GM12878 (cell line): Measurements from ENCODE around the gene HSF4. TPM values are rescaled to one million over a fixed set of nuclear protein-coding genes. Genes with fewer than 3 reads are reported as not detected.

ENCODE experiments used
- ATAC-seq: fragments of 200-7000 bp; cut with Tn5 transposase; 3 replicates; pipeline ENCODE4 v1.9.1; 2020; ENCODE audit warnings: mild to moderate bottlenecking, moderate library complexity
- BruUV-seq: library from RNA; stranded (reverse); fragments of 400-500 nt; replicated peaks from 2 replicates; lab custom pipeline; 2021; lab: Mats Ljungman, UMichigan
- CTCF ChIA-PET: fragments of 300-600 bp; sonication (Branson Sonifier 250); formaldehyde crosslinking; extraction: SDS; loops from one replicate; lab custom pipeline; 2021; ENCODE audit warnings: inconsistent platforms; lab: Yijun Ruan, JAX
- POLR2A ChIA-PET: fragments of 350-600 bp; formaldehyde crosslinking; extraction: SDS; loops from one replicate; lab custom pipeline; 2021; ENCODE audit warnings: inconsistent platforms; lab: Charles Lee
- RAD21 ChIA-PET: fragments of 300-600 bp; sonication (Branson Sonifier 250); formaldehyde crosslinking; loops from one replicate; lab custom pipeline; 2023; ENCODE audit warnings: antibody characterized with exemption; ENCODE audit not compliant: unreplicated experiment; lab: Charles Lee
- SMC1A ChIA-PET: fragments of 300-600 bp; sonication (Branson Sonifier 250); formaldehyde crosslinking; loops from one replicate; lab custom pipeline; 2023; ENCODE audit not compliant: unreplicated experiment, uncharacterized antibody; lab: Charles Lee
- DNase-seq: peaks from one replicate; pipeline ENCODE4 v3.0.0-alpha.2; 2011; ENCODE audit warnings: low read depth, low spot score
- FAIRE-seq: peaks from 3 replicates; lab custom pipeline; 2011; peaks lifted over from hg19 to GRCh38; lab: Jason Lieb, UNC
- H2AFZ ChIP-seq: 2 replicates; pipeline ENCODE4 v1.6.0; 2011; ENCODE audit warnings: low read depth, low read length, control low read depth; ENCODE audit not compliant: control insufficient read depth
- H3K27ac ChIP-seq: 2 replicates; pipeline ENCODE4 v1.5.1; 2011; ENCODE audit warnings: control low read depth; ENCODE audit not compliant: control insufficient read depth, insufficient read depth
- H3K27me3 ChIP-seq, 2 experiments: replicated peaks in 1 of 2; 2 replicates each; pipeline versions ENCODE4 v1.6.0 to v1.6.1; 2011; ENCODE audit warnings: low read length in 1 of 2; ENCODE audit not compliant: control insufficient read depth in 2 of 2, insufficient read depth in 2 of 2
- H3K36me3 ChIP-seq, 2 experiments: 2 replicates each; pipeline ENCODE4 v1.5.1; 2011; ENCODE audit warnings: low read length in 1 of 2; ENCODE audit not compliant: control insufficient read depth in 2 of 2, insufficient read depth in 2 of 2
- H3K4me1 ChIP-seq: 2 replicates; pipeline ENCODE4 v1.6.1; 2011; ENCODE audit warnings: mild to moderate bottlenecking, low read length, moderate library complexity, mixed read lengths; ENCODE audit not compliant: control insufficient read depth, insufficient read depth
- H3K4me2 ChIP-seq: 2 replicates; pipeline ENCODE4 v1.6.0; 2011; ENCODE audit warnings: control low read depth; ENCODE audit not compliant: control insufficient read depth, insufficient read depth
- H3K4me3 ChIP-seq: fragments of 200-600 bp; sonication (generic); 2 replicates; pipeline ENCODE4 v1.5.1; 2016
- H3K79me2 ChIP-seq: 2 replicates; pipeline ENCODE4 v1.6.0; 2011; ENCODE audit warnings: low read length; ENCODE audit not compliant: control insufficient read depth, insufficient read depth
- H3K9ac ChIP-seq: 2 replicates; pipeline ENCODE4 v1.8.0; 2011; ENCODE audit warnings: low read length, control low read depth, mixed read lengths; ENCODE audit not compliant: control insufficient read depth, insufficient read depth
- H3K9me3 ChIP-seq: replicated peaks from 3 replicates; pipeline ENCODE4 v1.5.1; 2011; ENCODE audit warnings: mild to moderate bottlenecking, low read length; ENCODE audit not compliant: control insufficient read depth, insufficient read depth
- H4K20me1 ChIP-seq: 2 replicates; pipeline ENCODE4 v1.6.0; 2011; ENCODE audit not compliant: control insufficient read depth, insufficient read depth
- ATF7 ChIP-seq: fragments of 450-650 bp; IDR thresholded peaks from 2 replicates; pipeline ENCODE4 v1.6.1; 2016; ENCODE audit warnings: low read depth, mild to moderate bottlenecking
- IKZF1 ChIP-seq: fragments of 450-650 bp; conservative IDR thresholded peaks from 2 replicates; pipeline ENCODE4 v1.6.1; 2017; ENCODE audit warnings: antibody characterized with exemption, mild to moderate bottlenecking
- IKZF2 ChIP-seq, 2 experiments: fragments of 450-650 bp; IDR thresholded peaks; 2 replicates each; pipeline ENCODE4 v1.6.1; 2017; ENCODE audit warnings: mild to moderate bottlenecking in 2 of 2, moderate library complexity in 2 of 2
- JUNB ChIP-seq: IDR thresholded peaks from 2 replicates; pipeline ENCODE4 v1.6.1; 2016; ENCODE audit warnings: antibody characterized with exemption, mild to moderate bottlenecking
- NFIC ChIP-seq: IDR thresholded peaks from 2 replicates; pipeline ENCODE4 v1.6.1; 2012; ENCODE audit warnings: low read depth, mild to moderate bottlenecking, inconsistent platforms, low read length, moderate library complexity
- RCOR1 ChIP-seq: conservative IDR thresholded peaks from 2 replicates; pipeline ENCODE4 v1.6.1; 2012; ENCODE audit warnings: low read depth, low read length, improper control_type of control experiment
- SMC3 ChIP-seq: IDR thresholded peaks from 2 replicates; pipeline ENCODE4 v1.6.1; 2011; ENCODE audit warnings: low read length, improper control_type of control experiment, borderline replicate concordance
- WGBS: methylation state at CpG from one replicate; pipeline ENCODE4 v1.1.6; 2016; ENCODE audit warnings: low lambda C conversion rate; ENCODE audit not compliant: insufficient replicate concordance, insufficient coverage; ENCODE audit errors: missing lambda C conversion rate; 5-methylcytosine and 5-hydroxymethylcytosine counted together
- in situ Hi-C: fragments of 300-500 bp; cut with MboI; formaldehyde crosslinking; loops from 9 replicates; pipeline ENCODE4 v1.14.3; 2018; ENCODE audit warnings: mixed read lengths
- intact Hi-C: fragments of 100-400 bp; cut with micrococcal nuclease; formaldehyde crosslinking; loops from one replicate; pipeline ENCODE4 v1.14.2; 2022; ENCODE audit not compliant: unreplicated experiment
- polyA plus RNA-seq, 11 experiments: library from polyadenylated mRNA; depleted of rRNA in 4 of 11; unstranded in 6 of 11; stranded (reverse) in 5 of 11; fragments of >200 nt; fragmentation: Nextera tagmentation in 4 of 11; fragmentation: Illumina TruSeq in 1 of 11; extraction: Ambion mirVana in 4 of 11; extraction: Trizol in 1 of 11; gene quantifications; 1 replicate in 1 of 11; 2 replicates in 10 of 11; pipeline versions ENCODE4 v1.2.1 to v1.2.3, GENCODE V29; 2011 to 2016; ENCODE audit warnings: inconsistent platforms in 2 of 11, missing spikeins in 2 of 11, low read depth in 1 of 11
- total RNA-seq, 4 experiments: library from RNA; depleted of rRNA in 3 of 4; stranded (reverse); fragments of >200 nt in 3 of 4; fragmentation: Illumina TruSeq in 1 of 4; extraction: Trizol in 1 of 4; gene quantifications; 2 replicates each; pipeline versions ENCODE4 v1.2.1 to v1.2.3, GENCODE V29; 2013 to 2021
- TF ChIP-seq, protein P1 (sequence below): fragments of 450-650 bp; IDR thresholded peaks from 2 replicates; pipeline ENCODE4 v1.6.1; 2017; ENCODE audit warnings: antibody characterized with exemption, mild to moderate bottlenecking, moderate library complexity
- TF ChIP-seq, protein P2 (sequence below): fragments of 450-650 bp; IDR thresholded peaks from 2 replicates; pipeline ENCODE4 v1.6.1; 2018; ENCODE audit warnings: borderline replicate concordance, mild to moderate bottlenecking; ENCODE audit not compliant: partially characterized antibody

The HSF4 gene
- total and polyA plus RNA-seq, 10 of the 15 experiments (the other 5 are each of a cell fraction or from before 2014, with no cell fraction given) = 0.31 to 9.9 (median 2.6) TPM; not detected in 1

DNA sequence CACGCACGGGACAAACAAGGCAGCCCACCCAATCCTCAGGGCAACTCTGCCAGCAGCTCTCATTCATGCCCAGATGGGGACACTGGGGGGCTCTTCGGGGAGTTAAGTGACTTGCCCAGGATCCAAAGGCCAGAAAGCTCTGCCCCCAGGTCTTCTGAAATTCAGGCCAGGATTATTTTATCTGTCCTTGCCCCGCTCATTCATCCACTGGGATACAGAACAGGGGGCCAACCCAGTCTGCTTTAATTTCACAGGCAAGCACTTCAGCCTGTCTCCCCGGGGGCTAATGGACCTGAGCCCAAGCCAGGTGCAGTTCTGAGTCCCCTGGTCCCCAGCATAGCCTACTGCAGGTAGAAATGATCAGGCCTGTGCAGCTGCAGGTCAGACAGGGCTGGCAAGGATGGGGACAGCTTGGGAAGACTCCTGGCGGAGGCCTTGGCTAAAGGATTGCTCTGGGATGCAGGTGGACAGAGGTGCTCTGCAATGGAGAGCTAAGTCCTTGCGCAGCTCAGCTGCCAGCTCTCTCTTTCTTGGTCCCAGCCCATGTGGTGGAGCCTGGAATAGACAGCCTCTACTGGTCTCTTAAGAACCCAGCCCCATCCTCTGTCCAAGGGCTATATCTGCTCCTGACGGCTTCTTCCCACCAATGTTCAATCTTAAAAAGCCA lies 13.0 kb upstream of the HSF4 start:
- in situ Hi-C loops = loop anchor here (5.0 to 10.0 kb wide), 2 partner anchors 134 to 177 kb away; no protein-coding TSS in a partner anchor
- Histone ChIP-seq H3K9ac (no peak overlapping the region), H3K36me3 (peaks cover 9 to 14% of the 10 kb centered on the region in 2 experiments; a peak in 3 of 4 replicates), H3K27me3 (no peaks in the 10 kb centered on the region), H3K27ac (no peak overlapping the region), H2AFZ (no peak overlapping the region; the same call in 1 of the 2 replicates), H3K79me2 (no peaks in the 10 kb centered on the region; the same call in 1 of the 2 replicates), H3K4me1 (peaks cover 5% of the 10 kb centered on the region)
- RAD21 ChIA-PET = interaction anchor here (0.9 to 2.5 kb wide), 4 partner anchors 9 to 134 kb away, joined by 3 to 14 read pairs (median 4); no protein-coding TSS in a partner anchor
- no peak for FAIRE-seq
- DNase-seq = no peak
- BruUV-seq = no TSS peak
- CTCF ChIA-PET = interaction anchor here (0.6 to 10.0 kb wide), 13 partner anchors 11 to 204 kb away, joined by 3 to 98 read pairs (median 4); partner anchors contain the start of gene NOL3
- no peak for TF ChIP-seq ATF7
- TF ChIP-seq IKZF2 (IDR thresholded peaks at IDR 0.05) = no peak
- TF ChIP-seq RCOR1 = no peak
- no peak for TF ChIP-seq NFIC
- no peak for TF ChIP-seq SMC3
- no peak for TF ChIP-seq IKZF1
- TF ChIP-seq, protein P1, sequence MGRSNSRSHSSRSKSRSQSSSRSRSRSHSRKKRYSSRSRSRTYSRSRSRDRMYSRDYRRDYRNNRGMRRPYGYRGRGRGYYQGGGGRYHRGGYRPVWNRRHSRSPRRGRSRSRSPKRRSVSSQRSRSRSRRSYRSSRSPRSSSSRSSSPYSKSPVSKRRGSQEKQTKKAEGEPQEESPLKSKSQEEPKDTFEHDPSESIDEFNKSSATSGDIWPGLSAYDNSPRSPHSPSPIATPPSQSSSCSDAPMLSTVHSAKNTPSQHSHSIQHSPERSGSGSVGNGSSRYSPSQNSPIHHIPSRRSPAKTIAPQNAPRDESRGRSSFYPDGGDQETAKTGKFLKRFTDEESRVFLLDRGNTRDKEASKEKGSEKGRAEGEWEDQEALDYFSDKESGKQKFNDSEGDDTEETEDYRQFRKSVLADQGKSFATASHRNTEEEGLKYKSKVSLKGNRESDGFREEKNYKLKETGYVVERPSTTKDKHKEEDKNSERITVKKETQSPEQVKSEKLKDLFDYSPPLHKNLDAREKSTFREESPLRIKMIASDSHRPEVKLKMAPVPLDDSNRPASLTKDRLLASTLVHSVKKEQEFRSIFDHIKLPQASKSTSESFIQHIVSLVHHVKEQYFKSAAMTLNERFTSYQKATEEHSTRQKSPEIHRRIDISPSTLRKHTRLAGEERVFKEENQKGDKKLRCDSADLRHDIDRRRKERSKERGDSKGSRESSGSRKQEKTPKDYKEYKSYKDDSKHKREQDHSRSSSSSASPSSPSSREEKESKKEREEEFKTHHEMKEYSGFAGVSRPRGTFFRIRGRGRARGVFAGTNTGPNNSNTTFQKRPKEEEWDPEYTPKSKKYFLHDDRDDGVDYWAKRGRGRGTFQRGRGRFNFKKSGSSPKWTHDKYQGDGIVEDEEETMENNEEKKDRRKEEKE = no peak
- TF ChIP-seq, protein P2, sequence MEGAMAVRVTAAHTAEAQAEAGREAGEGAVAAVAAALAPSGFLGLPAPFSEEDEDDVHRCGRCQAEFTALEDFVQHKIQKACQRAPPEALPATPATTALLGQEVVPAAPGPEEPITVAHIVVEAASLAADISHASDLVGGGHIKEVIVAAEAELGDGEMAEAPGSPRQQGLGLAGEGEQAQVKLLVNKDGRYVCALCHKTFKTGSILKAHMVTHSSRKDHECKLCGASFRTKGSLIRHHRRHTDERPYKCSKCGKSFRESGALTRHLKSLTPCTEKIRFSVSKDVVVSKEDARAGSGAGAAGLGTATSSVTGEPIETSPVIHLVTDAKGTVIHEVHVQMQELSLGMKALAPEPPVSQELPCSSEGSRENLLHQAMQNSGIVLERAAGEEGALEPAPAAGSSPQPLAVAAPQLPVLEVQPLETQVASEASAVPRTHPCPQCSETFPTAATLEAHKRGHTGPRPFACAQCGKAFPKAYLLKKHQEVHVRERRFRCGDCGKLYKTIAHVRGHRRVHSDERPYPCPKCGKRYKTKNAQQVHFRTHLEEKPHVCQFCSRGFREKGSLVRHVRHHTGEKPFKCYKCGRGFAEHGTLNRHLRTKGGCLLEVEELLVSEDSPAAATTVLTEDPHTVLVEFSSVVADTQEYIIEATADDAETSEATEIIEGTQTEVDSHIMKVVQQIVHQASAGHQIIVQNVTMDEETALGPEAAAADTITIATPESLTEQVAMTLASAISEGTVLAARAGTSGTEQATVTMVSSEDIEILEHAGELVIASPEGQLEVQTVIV = no peak
- no peak for TF ChIP-seq JUNB
- TF ChIP-seq, all 136 proteins: peak for 0
- 62% methylated on average over 8 of the region's 8 CpGs for WGBS
- ATAC-seq = peak; percentile 15; the same call in 2 of the 3 replicates
- peaks cover 4% of the 10 kb centered on the region; the same call in 1 of the 2 replicates for H4K20me1 ChIP-seq
- no peaks in the 10 kb centered on the region for H3K9me3 ChIP-seq
- POLR2A ChIA-PET = interaction anchor here (1.0 to 1.3 kb wide), 3 partner anchors 8 to 134 kb away, joined by 3 to 5 read pairs (median 4); partner anchors contain the start of gene TRADD
- SMC1A ChIA-PET = interaction anchor here (0.9 to 2.0 kb wide), 12 partner anchors 9 to 137 kb away, joined by 3 to 8 read pairs (median 4); no protein-coding TSS in a partner anchor
- intact Hi-C loops = loop anchor here (2.0 kb wide), 1 partner anchor 133 kb away; no protein-coding TSS in a partner anchor
- no peak overlapping the region for H3K4me2 ChIP-seq
- H3K4me3 ChIP-seq = peak overlapping the region; percentile 74; the same call in 1 of the 2 replicates
